H9 (cell line): ENCODE data around the gene GHR. TPM values are rescaled to one million over a fixed set of nuclear protein-coding genes. Genes with fewer than 3 reads are reported as not detected.

Source experiments
- DNase-seq: peaks from one replicate; pipeline ENCODE4 v3.0.0-alpha.2; 2017
- H2AFZ ChIP-seq: one replicate; pipeline ENCODE4 v1.6.1; 2013; ENCODE audit warnings: mild to moderate bottlenecking, low read length, control low read depth, moderate library complexity
- H2AK5ac ChIP-seq: 2 replicates; pipeline ENCODE4 v1.6.1; 2013; ENCODE audit warnings: low read length, control low read depth, mixed read lengths; ENCODE audit not compliant: insufficient read length
- H2BK120ac ChIP-seq: one replicate; pipeline ENCODE4 v1.6.1; 2013; ENCODE audit warnings: low read depth, mild to moderate bottlenecking, low read length, control low read depth, inconsistent platforms; ENCODE audit not compliant: poor library complexity, severe bottlenecking
- H2BK12ac ChIP-seq: 2 replicates; pipeline ENCODE4 v1.6.1; 2013; ENCODE audit warnings: low read length, control low read depth, mixed read lengths, low read depth; ENCODE audit not compliant: insufficient read length
- H2BK15ac ChIP-seq: 2 replicates; pipeline ENCODE4 v1.6.1; 2013; ENCODE audit warnings: low read depth, low read length, control low read depth
- H2BK20ac ChIP-seq: one replicate; pipeline ENCODE4 v1.6.1; 2013; ENCODE audit warnings: low read depth, mild to moderate bottlenecking, low read length, control low read depth, inconsistent platforms; ENCODE audit not compliant: poor library complexity, severe bottlenecking
- H2BK5ac ChIP-seq: 2 replicates; pipeline ENCODE4 v1.6.1; 2013; ENCODE audit warnings: low read length, control low read depth, mixed read lengths; ENCODE audit not compliant: insufficient read length
- H3K14ac ChIP-seq: 2 replicates; pipeline ENCODE4 v1.6.1; 2013; ENCODE audit warnings: low read length, control low read depth; ENCODE audit not compliant: insufficient read depth
- H3K18ac ChIP-seq: 2 replicates; pipeline ENCODE4 v1.6.1; 2013; ENCODE audit warnings: low read depth, mild to moderate bottlenecking, mixed read lengths, low read length, control low read depth; ENCODE audit not compliant: insufficient read length
- H3K23ac ChIP-seq: 2 replicates; pipeline ENCODE4 v1.6.1; 2013; ENCODE audit warnings: low read length, control low read depth, mixed read lengths, low read depth; ENCODE audit not compliant: insufficient read length
- H3K23me2 ChIP-seq: 2 replicates; pipeline ENCODE4 v1.6.1; 2013; ENCODE audit warnings: low read depth, mild to moderate bottlenecking, mixed read lengths, low read length, control low read depth; ENCODE audit not compliant: insufficient read length, poor library complexity, severe bottlenecking
- H3K27ac ChIP-seq: 2 replicates; pipeline ENCODE4 v1.5.1; 2013; ENCODE audit warnings: low read length, control low read depth, mixed read lengths, low read depth; ENCODE audit not compliant: insufficient read length
- H3K27me3 ChIP-seq: 2 replicates; pipeline ENCODE4 v1.6.1; 2013; ENCODE audit warnings: low read length, control low read depth, inconsistent platforms; ENCODE audit not compliant: insufficient read depth
- H3K4ac ChIP-seq: 2 replicates; pipeline ENCODE4 v1.6.1; 2013; ENCODE audit warnings: low read depth, mild to moderate bottlenecking, control low read depth, inconsistent platforms, low read length, moderate library complexity
- H3K4me1 ChIP-seq: 2 replicates; pipeline ENCODE4 v1.6.1; 2013; ENCODE audit warnings: low read length, control low read depth, inconsistent platforms; ENCODE audit not compliant: insufficient read depth
- H3K4me2 ChIP-seq: 2 replicates; pipeline ENCODE4 v1.6.1; 2013; ENCODE audit warnings: low read length, control low read depth, mixed read lengths; ENCODE audit not compliant: insufficient read length, insufficient read depth
- H3K56ac ChIP-seq: 2 replicates; pipeline ENCODE4 v1.6.1; 2013; ENCODE audit warnings: low read depth, mild to moderate bottlenecking, mixed read lengths, low read length, control low read depth; ENCODE audit not compliant: insufficient read length
- H3K79me1 ChIP-seq: 2 replicates; pipeline ENCODE4 v1.6.1; 2013; ENCODE audit warnings: low read depth, mild to moderate bottlenecking, moderate library complexity, low read length, control low read depth, inconsistent platforms; ENCODE audit not compliant: insufficient read depth, poor library complexity, severe bottlenecking
- H3K79me2 ChIP-seq: 2 replicates; pipeline ENCODE4 v1.6.1; 2013; ENCODE audit warnings: low read length, control low read depth, inconsistent platforms; ENCODE audit not compliant: insufficient read depth
- H3K9ac ChIP-seq: 2 replicates; pipeline ENCODE4 v1.6.1; 2013; ENCODE audit warnings: low read length, control low read depth, mixed read lengths; ENCODE audit not compliant: insufficient read length; ENCODE audit errors: extremely low read depth
- H3K9me3 ChIP-seq: one replicate; pipeline ENCODE4 v1.6.1; 2013; ENCODE audit warnings: low read depth, low read length, inconsistent platforms; ENCODE audit not compliant: control insufficient read depth
- H3T11ph ChIP-seq: one replicate; pipeline ENCODE4 v1.6.1; 2013; ENCODE audit warnings: mild to moderate bottlenecking, low read length, control low read depth, inconsistent platforms
- H4K20me1 ChIP-seq: one replicate; pipeline ENCODE4 v1.6.1; 2013; ENCODE audit not compliant: control insufficient read depth, insufficient read length, insufficient read depth
- H4K5ac ChIP-seq: 2 replicates; pipeline ENCODE4 v1.6.1; 2013; ENCODE audit warnings: low read depth, mild to moderate bottlenecking, mixed read lengths, low read length, control low read depth; ENCODE audit not compliant: insufficient read length
- H4K8ac ChIP-seq: replicated peaks from 2 replicates; pipeline ENCODE4 v1.6.1; 2013; ENCODE audit warnings: low read length, control low read depth, mixed read lengths, low read depth; ENCODE audit not compliant: insufficient read length
- H4K91ac ChIP-seq: 2 replicates; pipeline ENCODE4 v1.6.1; 2013; ENCODE audit warnings: low read depth, mild to moderate bottlenecking, moderate library complexity, mixed read lengths, low read length, control low read depth; ENCODE audit not compliant: insufficient read length
- H3K27ac Mint-ChIP-seq, 3 experiments: 2 replicates in 2 of 3; 3 replicates in 1 of 3; pipeline ENCODE4 v1.8.0; 2020 to 2021; ENCODE audit warnings: mixed read lengths in 3 of 3, mild to moderate bottlenecking in 1 of 3, moderate library complexity in 1 of 3
- H3K27me3 Mint-ChIP-seq: 2 replicates; pipeline ENCODE4 v1.8.0; 2021; ENCODE audit warnings: low read depth, mild to moderate bottlenecking, moderate library complexity, mixed read lengths
- H3K36me3 Mint-ChIP-seq, 3 experiments: 2 replicates in 2 of 3; 3 replicates in 1 of 3; pipeline ENCODE4 v1.8.0; 2020 to 2021; ENCODE audit warnings: low read depth in 3 of 3, mixed read lengths in 3 of 3; ENCODE audit not compliant: insufficient read depth in 1 of 3
- H3K4me1 Mint-ChIP-seq, 2 experiments: 2 replicates each; pipeline ENCODE4 v1.8.0; 2020; ENCODE audit warnings: mixed read lengths in 2 of 2
- H3K4me3 Mint-ChIP-seq, 2 experiments: 2 replicates in 1 of 2; 3 replicates in 1 of 2; pipeline ENCODE4 v1.8.0; 2020 to 2021; ENCODE audit warnings: mild to moderate bottlenecking in 2 of 2, mixed read lengths in 2 of 2, moderate library complexity in 1 of 2
- H3K9me3 Mint-ChIP-seq, 2 experiments: 2 replicates in 1 of 2; 3 replicates in 1 of 2; pipeline ENCODE4 v1.8.0; 2020; ENCODE audit warnings: mild to moderate bottlenecking in 2 of 2, mixed read lengths in 2 of 2, moderate library complexity in 1 of 2
- total RNA-seq: library from RNA; stranded (reverse); gene quantifications from 2 replicates; pipeline ENCODE4 v1.2.1, GENCODE V29; 2021
- TF ChIP-seq, protein P1 (sequence below): fragments of 200-600 bp; sonication (generic); conservative IDR thresholded peaks from 3 replicates; pipeline ENCODE4 v1.8.0; 2021; ENCODE audit warnings: antibody characterized with exemption, mild to moderate bottlenecking

Gene GHR
- total RNA-seq, 1 experiment from 2014 or later, result 0.20 TPM

DNA sequence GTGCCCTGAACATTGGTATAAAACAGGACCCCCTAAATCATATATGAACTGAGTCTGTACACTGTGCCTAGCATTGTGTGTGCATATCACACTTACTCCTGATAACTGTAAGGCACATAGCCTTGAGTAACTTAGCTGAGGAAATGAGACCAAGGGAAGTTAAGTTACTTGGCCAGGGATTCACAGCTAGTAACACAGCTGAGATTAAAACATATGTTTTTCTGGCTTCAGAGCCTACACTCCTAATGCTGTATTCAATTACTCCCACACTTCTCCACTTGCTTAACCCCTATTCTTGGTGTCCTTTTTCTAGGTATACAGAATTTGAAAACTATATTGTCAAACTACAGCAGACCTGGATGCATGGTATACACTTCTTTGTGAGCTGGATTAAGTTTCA is 12.8 kb downstream of the GHR start:
- no peak overlapping the region for H4K8ac ChIP-seq
- no peak overlapping the region for H2BK15ac ChIP-seq
- DNase-seq, result no peak
- H4K20me1 ChIP-seq, result no peaks in the 10 kb centered on the region
- no peak overlapping the region for H3K27ac ChIP-seq
- H2AFZ ChIP-seq, result no peak overlapping the region
- H3K14ac ChIP-seq, result no peak overlapping the region
- Mint-ChIP-seq H3K27ac (no peak overlapping the region), H3K4me1 (no peaks in the 10 kb centered on the region), H3K27me3 (no peaks in the 10 kb centered on the region), H3K4me3 (no peak overlapping the region), H3K36me3 (no peaks in the 10 kb centered on the region), H3K9me3 (no peaks in the 10 kb centered on the region)
- H3K9ac ChIP-seq, result no peak overlapping the region
- H3K27me3 ChIP-seq, result no peaks in the 10 kb centered on the region
- H2AK5ac ChIP-seq, result no peak overlapping the region
- H3K79me2 ChIP-seq, result no peaks in the 10 kb centered on the region
- TF ChIP-seq, protein P1, sequence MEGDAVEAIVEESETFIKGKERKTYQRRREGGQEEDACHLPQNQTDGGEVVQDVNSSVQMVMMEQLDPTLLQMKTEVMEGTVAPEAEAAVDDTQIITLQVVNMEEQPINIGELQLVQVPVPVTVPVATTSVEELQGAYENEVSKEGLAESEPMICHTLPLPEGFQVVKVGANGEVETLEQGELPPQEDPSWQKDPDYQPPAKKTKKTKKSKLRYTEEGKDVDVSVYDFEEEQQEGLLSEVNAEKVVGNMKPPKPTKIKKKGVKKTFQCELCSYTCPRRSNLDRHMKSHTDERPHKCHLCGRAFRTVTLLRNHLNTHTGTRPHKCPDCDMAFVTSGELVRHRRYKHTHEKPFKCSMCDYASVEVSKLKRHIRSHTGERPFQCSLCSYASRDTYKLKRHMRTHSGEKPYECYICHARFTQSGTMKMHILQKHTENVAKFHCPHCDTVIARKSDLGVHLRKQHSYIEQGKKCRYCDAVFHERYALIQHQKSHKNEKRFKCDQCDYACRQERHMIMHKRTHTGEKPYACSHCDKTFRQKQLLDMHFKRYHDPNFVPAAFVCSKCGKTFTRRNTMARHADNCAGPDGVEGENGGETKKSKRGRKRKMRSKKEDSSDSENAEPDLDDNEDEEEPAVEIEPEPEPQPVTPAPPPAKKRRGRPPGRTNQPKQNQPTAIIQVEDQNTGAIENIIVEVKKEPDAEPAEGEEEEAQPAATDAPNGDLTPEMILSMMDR, result no peak
- no peak overlapping the region for H3K23ac ChIP-seq
- H3K23me2 ChIP-seq, result no peaks in the 10 kb centered on the region
- no peak overlapping the region for H4K5ac ChIP-seq
- no peak overlapping the region for H4K91ac ChIP-seq
- no peak overlapping the region for H3K18ac ChIP-seq
- no peak overlapping the region for H3K56ac ChIP-seq
- no peak overlapping the region for H2BK120ac ChIP-seq
- no peaks in the 10 kb centered on the region for H3K9me3 ChIP-seq
- no peak overlapping the region for H2BK5ac ChIP-seq
- no peak overlapping the region for H2BK12ac ChIP-seq
- no peak overlapping the region for H3T11ph ChIP-seq
- H3K4me2 ChIP-seq, result no peak overlapping the region
- H3K4ac ChIP-seq, result no peak overlapping the region
- H2BK20ac ChIP-seq, result no peak overlapping the region
- H3K79me1 ChIP-seq, result no peaks in the 10 kb centered on the region
- H3K4me1 ChIP-seq, result no peaks in the 10 kb centered on the region
